Limb (tissue), 2 donors: ENCODE data around the gene HAUS8.

Experiments
- DNase-seq, 2 donors: peaks; one replicate each; pipeline ENCODE4 v3.0.0-alpha.2; 2016; ENCODE audit errors: extremely low spot score in 2 of 2

Gene HAUS8

DNA sequence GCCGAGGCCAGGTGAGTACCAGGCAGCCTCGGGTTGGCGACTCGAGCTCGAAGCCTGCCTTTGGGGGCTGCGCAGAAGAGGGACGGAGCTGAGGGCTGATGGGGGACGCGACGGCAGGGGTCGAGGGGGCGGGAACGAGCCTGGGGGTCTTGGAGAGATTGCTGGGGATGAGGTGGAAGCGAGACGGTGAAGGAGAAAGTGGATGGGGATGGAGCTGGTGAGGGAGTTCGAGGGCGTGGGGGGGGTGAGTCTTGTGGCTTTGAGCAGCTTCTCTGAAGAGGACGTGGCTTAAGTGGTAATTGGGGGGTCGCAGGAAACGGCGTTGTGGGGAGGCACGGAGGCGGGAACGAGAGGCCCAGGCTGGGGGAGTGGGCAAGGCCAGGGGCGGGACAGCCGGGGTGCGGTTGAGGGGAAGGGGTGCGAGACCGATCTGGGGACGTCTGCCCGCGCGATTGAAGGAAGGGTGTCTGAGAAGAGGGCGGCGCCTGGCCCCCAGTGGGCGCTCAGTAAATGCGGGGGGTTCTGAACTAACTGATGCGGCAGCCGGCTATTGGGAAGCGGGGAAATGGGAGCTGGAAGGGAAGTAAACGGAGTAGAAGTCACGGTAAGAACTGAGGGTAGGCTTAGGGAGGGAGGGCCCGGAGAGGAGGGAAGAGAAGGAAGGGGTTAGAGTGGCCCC lies 751 bp upstream of the HAUS8 start:
- DNase-seq: peak in 1 of 2 donors; percentile 83

DNA sequence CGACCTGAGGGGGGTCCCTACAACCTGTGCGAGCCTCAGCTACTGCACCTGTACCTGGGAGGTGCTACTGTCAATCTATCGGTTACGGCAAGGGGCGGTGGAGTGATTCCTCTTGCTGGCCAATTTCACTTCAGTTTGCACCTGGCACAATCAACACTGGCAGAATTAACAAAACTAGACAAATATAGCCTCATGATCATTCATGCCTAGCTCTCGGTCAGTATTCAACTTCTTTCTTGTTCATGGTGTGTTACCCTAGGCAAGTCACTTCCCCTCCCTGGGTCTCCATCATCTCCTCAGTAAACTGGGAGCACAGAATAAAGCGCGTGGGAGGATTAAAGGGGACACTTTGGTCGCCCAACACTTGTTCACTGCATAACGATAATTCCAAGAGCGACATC lies 618 bp downstream of the HAUS8 start:
- DNase-seq: no peak

DNA sequence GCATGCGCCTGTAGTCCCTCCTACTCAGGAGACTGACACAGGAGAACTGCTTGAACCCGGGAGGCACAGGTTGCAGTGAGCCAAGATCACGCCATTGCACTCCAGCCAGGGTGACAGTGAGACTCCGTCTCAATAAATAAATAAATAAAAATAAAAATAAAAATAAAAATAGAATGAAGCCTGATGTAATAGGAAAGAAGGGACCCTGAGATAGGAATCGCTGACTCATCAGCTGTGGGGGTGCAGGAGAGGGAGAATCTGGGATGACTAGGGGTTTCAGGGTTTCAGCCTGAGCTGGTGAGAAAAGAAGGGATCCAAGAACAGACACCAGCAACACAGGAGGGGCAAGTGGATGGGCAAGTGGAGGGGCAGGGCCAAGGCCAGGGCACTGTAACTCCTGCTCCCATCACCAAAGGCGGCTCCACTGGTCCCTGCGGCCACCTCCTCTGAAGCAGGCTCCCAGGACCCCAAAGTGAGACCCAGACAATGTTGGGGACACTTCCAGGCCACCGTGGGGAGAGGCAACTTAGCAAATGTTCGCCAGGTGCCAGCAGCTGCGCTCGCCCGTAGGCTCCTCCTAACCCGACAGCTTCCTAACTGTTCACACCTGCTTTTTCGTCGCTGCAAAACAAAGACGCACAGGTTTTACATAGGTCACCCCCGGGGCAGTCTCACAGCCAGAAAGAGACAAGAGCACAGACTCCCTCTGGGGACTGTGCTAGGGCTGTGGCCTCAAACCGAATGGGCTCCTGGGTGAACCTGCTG lies 1.2 kb downstream of the HAUS8 start:
- no peak for DNase-seq

DNA sequence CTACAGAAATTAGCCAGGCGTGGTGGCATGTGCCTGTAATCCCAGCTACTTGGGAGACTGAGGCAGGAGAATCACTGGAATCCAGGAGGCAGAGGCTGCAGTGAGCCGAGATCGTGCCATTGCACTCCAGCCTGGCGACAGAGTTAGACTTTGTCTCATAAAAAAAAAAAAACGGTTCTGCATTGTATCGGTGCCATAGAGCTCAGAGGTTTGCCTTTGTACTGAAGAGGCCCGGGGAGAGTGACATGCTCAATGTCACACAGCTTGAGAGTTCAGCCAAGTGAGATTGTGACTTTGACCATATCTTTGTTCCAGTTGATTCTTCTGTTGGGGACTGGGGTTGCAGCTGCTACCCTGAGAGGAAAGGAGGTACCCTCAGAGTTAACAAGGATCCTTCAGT lies 4.3 kb downstream of the HAUS8 start:
- no peak for DNase-seq

DNA sequence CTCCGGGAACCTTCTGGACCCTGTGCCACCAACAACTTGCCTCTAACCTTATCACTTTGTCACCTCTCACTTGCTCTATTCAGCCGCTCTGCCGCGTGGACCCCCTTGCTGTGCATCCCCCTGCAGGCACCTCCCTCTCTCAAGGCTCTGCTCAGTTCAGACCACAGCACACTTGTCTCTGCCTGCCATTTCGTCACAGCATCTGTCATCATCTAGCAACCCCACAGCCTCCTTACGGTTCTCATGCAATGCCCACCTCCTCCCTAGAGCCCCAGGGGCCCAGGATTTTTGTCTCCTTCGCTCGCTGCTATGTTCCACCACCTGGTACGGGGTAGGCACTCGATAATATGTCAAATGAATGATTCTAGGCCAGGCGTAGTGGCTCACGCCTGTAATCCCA lies 4.8 kb downstream of the HAUS8 start:
- no peak for DNase-seq

DNA sequence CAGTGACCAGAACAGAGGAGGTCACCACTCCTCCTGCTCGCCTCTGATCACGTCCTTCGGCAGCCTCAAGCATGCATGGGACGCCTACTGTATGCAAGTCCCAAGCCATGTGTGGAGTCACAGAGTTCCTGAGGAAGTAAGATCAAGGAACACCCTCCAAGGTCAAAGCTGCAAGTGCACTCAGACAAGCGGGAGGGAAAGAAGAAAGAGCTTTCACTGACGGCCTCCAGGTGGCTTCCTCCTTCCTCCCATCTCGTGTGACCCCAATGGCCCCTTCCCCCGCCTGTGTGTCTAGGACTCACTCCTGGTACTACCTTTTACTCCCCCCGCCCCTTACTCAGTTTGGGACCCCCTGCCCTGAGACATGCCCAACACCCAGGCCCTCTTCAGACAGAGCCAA lies 6.1 kb downstream of the HAUS8 start:
- DNase-seq: no peak

DNA sequence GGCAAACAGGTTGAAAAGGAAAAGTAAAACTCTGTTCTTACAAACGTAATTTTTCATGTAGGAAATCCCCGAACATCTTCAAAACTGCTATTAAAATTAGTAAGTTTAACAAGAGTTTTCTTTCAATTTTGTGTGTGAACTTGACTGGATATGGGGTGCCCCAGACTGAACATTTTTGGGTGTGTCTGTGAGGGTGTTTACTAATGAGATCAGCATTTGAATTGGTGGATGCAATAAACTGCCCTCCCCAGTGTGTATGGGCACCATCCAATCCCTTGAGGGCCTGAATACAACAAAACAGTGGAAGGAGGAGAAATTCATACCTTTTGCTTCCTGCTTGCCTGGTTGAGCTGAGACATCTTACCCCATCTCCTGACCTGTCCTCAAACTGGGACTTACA lies 11.8 kb downstream of the HAUS8 start:
- no peak for DNase-seq

DNA sequence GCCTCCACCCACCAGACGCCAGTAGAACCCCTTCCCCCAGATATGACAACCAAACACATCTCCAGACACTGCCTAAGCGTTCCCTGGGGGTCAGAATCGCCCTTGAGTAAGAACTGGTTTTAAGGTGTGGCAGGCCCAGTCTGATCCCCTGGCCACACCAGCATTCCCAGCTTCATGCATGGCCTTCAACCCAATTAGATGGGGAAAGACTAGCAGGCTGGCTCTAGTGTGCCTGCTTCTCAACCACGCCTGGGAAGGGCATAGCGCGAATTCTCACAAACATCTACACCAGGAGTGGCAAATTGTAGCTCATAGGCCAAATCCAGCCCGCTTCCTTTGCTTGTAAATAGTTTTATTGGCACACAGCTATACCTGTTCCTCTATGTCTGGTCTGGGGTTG lies 13.6 kb downstream of the HAUS8 start:
- DNase-seq: no peak

DNA sequence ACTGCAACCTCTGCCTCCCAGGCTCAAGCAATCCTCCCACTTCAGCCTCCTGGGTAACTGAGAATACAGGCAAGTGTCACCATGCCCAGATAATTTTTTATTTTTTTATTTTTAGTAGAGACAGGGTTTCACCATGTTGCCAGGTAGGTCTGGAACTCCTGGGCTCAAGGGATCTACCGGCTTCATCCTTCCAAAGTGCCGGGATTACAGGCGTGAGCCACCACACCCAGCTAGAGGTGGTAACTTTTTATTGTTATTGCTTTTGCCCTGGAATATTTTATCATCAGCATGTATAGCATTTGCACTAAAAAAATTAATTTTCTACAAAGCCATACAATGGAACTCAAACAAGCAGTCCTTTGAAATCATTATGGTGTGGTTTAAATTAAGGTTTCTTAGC lies 14.0 kb downstream of the HAUS8 start:
- no peak for DNase-seq

DNA sequence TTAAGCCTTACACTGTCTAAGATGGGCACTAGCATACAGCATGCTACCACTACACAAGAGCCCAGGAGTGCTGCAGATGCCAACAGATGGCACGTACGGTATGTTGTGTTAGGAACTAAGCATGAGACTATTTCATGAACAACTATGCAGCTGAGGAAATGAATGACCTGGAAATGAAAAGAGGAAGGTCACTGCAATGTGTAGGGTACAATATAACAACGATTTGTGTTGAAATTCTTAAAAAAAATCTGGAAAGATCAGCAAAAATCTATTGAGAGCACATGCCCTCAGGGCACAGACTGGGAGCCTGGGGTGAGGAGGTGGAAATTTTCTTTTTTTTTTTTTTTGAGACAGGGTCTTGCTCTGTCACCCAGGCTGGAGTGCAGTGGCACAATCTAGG lies 14.4 kb downstream of the HAUS8 start:
- DNase-seq: no peak

DNA sequence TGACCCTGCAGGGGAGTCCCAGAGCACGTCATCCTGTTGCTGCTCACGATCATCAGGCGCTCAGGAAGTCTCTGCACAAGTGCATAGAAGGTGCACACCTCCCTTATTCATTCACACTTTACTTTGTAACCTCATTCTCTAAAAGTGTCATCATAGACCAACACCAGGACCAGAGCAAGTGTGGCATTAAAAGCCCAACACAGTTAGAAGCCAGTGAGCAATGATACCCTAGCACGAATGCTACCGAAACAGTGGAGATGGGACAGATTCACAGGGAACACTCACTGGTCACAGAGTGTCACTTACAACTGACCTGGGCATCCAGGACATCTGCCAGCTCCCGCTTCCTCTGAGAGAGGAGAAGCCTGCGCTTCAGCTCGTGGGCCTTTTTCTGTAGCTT lies 17.0 kb downstream of the HAUS8 start:
- no peak for DNase-seq

DNA sequence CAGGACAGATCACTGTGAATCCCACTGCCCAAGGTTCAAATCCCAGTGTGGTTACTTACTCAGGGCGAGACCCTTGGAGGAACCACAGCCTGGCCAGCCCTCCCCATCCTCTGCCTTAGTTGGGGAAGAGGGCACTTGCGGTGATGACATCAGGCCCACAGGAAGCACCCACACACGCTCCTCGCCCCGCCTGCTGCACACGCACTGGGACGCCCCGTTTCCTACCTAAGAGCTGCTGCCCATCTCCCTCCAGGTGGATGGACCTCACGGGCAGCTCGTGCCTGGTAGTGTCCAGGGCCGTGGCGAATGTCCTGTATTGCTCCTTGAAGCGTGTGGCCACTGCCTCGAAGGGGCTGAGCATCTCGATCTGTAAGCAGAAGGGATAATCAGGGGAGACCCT lies 19.6 kb downstream of the HAUS8 start:
- DNase-seq: no peak

DNA sequence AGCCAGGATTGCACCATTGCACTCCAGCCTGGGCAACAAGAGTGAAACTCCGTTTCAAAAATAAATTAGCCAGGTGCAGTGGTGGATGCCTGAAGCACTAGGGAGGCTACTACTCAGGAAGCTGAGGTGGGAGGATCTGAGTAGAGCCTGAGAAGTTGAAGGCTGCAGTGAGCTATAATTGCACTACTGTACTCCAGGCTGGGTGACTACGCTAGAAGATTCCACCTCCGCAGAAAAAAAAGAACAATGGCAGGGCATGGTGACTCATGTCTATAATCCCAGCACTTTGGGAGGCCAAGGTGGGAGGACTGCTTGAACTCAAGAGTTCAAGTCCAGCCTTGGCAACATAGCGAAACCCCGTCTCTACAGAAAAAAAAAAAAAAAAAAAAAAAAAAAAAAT lies 20.5 kb downstream of the HAUS8 start:
- DNase-seq: no peak

DNA sequence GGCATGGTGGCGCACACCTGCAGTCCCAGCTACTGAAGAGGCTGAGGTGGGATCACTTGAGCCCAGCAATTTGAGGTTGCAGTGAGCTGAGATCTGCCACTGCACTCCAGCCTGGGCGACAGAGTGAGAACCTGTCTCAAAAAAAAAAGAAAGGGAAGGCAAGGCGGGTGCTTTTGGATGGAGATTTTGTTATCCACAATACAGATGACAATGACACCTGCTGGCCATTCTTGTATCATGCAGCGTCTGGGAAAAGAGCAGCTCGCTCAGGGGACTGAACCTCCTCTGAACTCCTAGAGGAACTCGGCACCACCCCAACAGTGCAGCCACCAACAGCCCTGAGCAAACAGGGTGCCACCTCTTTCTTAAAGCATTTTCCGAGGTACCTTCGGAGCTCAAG lies 22.8 kb downstream of the HAUS8 start:
- peak; percentile 39 to 51 for DNase-seq

DNA sequence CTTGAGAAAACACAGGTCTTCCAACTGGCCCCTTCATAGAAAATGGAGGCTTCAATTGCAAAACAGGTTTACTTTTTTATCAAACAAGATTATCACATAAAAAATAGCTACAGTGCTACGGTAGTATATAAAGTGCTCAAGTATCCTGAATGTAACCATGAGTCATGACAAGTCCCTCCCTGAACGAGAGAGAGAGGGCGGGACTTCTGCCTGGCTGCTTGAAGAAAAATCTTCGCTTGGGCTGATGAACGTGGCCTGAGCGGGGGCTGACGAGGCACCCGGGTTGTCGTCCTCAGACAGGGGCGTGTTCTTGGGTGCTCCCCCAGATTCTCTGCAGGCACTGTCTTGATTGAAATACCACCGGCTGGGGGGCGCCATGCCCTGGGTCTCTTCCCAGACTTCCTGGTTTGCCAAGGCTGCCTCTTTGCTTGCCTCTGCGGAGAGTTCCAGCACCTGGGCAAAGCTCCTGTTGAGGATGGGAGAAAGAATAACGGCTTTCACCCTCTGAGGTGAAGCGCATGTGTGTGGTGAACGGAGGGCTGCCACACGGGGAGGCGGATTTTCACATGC lies 25.5 kb downstream of the HAUS8 start:
- DNase-seq: no peak

DNA sequence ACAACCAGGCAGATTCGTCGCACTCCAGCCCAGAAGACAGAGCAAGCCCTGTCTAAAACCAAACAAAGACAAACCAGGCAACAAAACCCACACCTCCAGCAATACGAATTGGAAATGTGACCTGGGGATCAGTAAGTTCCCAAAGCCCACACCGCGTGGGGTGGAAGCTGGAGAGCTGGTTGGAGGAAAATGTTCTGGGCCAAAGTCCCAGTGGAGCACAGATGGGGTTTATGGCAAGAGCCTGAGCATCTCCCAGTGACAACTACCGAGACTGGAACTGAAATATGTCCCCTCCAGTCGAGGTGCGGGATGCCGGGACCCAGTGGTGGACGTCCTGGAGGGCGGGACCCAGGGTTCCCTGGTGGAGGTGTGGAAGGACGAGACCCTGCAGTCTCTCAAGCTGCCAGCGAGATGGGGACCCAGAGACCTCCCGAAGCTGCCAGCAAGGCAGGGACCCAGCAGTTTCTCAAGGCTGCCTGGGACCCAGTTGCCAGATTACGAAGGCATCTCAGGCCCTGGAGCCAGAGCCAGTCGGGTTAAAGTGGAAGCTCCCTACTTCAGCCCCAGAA lies 26.3 kb downstream of the HAUS8 start:
- no peak for DNase-seq

DNA sequence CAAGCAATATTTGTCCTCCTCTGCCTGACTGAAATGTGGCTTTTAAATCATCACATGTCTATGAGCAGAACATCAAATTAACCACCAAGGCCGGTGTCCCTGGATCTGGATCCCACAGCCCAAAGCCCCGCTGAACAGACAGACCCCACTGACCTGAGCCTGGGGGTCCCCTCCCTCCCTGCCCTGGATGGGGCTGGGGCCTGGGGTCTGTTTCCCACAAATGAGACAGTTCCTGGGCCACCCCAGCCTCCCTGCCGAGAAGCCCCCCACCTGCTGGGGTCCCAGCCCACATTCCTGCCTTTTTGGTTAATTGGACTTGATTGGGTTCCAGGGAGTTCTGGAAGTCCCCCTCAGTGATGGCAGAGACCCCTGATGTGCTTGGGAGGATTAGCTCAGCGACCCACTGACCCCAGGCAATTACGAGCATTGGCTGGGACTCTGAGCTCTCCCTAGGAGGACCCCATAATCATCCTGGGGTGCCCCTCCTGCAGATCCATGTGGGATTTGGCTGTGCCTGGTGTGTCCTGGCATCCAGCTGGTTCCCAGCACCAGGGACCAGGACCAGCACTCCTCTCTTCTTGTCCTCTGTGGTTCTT lies 29.2 kb downstream of the HAUS8 start:
- DNase-seq: no peak

DNA sequence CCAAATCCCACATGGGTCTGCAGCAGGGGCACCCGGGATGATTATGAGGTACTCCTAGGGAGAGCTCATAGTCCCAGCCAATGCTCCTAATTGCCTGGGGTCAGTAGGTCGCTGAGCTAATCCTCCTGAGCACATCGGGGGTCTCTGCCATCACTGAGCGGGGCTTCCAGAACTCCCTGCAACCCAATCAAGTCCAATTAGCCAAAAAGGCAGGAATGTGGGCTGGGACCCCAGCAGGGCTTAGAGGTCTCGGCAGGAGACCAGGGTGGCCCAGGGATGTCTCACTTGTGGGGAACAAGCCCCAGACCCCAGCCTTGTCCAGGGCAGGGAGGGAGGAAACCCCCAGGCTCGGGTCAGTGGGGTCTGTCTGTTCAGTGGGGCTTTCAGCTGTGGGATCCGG lies 31.5 kb downstream of the HAUS8 start:
- no peak for DNase-seq

DNA sequence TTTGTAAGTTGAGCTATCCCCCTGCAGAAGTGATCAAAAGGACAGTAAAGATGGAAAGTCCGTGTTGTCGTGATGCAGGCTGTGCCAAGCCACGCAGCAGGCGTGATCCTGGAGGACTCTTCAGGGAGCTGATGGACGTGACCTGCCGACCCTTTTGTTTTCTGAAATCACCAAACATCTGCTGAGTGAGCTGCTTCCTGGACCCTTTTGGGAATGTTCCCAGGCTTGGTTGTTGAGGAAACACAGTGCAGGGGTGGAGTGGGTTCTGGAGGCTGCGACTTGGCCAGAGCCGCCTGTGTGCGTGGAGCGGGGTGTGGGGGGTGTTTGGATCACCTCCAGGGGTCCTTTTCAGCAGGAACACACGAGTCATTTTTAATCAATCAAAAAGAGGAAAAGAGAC lies 33.3 kb downstream of the HAUS8 start:
- peak; percentile 18 to 46 for DNase-seq

DNA sequence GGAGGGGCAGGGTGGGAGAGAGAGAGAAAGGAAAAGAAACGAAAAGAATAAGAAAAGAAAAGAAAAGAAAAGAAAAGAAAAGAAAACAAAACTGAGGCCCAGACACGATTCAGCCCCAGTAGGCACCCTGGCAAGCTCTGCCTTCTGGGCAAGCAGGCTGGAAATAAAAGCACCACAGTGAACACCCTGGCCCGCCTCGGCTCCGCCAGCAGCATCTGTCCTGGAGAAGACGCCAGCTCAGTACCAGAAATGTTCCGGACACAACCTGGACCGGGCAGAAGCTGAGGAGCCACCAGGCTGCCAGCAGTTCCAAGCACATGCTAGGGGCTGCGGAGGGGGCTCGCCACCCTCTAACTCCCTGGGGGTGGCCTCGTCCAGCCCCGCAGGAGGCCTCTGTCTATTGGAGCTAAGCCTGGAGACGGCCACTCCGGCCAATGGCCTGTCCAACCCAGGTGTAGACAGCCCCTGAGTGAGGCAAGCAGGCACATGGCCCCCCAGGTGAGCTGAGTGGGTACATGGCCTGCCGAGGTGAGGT lies 37.2 kb downstream of the HAUS8 start:
- DNase-seq: no peak

DNA sequence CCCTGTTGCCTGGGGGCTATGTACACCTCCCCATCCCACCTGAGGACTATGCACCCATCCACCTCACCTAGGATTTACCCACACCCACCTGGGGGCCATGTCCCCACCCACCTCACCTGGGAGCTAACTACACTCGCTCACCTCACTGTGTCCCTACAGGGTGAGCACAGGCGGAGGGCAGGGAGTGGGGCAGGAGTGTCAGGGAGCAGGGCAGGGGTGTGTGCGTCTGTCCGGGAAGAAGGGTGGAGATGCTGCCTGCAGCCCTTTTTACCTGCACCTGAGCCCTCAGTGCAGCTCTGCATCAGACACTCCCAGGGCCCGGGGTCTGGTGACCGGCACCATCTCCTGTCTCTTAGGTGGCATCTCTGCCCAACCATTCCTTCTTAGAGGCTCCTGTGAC lies 38.1 kb downstream of the HAUS8 start:
- no peak for DNase-seq

DNA sequence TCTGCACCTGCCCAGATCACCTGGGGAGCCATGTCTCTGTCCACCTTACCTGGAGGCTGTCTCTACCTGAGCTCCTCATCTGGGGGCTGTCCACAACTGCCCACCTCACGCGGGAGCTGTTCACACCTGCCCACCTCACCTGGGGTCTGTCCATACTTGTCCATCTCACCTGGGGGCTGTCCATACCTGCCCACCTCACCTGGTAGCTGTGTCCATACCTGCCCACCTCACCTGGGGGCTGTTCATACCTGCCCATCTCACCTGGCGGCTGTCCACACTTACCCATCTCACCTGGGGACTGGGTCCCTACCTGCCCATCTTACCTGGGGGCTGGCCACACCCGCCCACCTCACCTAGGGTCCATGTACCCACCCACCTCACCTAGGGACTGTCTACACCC lies 38.6 kb downstream of the HAUS8 start:
- no peak for DNase-seq
